ELR (cell line): ENCODE measurements around the gene INCENP.
"Not testable (repeated sequence)": the region's sequence is repeated elsewhere in the genome, so short reads cannot be mapped to it uniquely, and the experiment has no call there.

ENCODE experiments used
- DNase-seq: peaks from one replicate; pipeline ENCODE4 v3.0.0-alpha.2; 2015; ENCODE audit warnings: low read depth

The INCENP gene

GRCh38 chr11:62171261-62171723 is 47.5 kb downstream of the INCENP start:
- peak; percentile 81 for DNase-seq

GRCh38 chr11:62172294-62172693 is 48.5 kb downstream of the INCENP start:
- DNase-seq = no peak

- DNase-seq = no peak
Observed at GRCh38 chr11:62176766-62177165, 53.0 kb downstream of the INCENP start.

- no peak for DNase-seq
Observed at GRCh38 chr11:62179995-62180394, 56.2 kb downstream of the INCENP start.

- no peak for DNase-seq
Observed at GRCh38 chr11:62181097-62181496, 57.3 kb downstream of the INCENP start.

GRCh38 chr11:62182147-62182891 is 58.5 kb downstream of the INCENP start:
- DNase-seq = no peak

GRCh38 chr11:62186195-62186594 is 62.4 kb downstream of the INCENP start:
- DNase-seq = no peak

GRCh38 chr11:62190011-62190410 is 66.2 kb downstream of the INCENP start, which contains the start of gene SCGB1D1:
TSS of gene SCGB1D1 (plus strand) at chr11:62190216. CDS start at chr11:62190285, 69 bp downstream.
- no peak for DNase-seq

GRCh38 chr11:62193952-62194351 is 70.1 kb downstream of the INCENP start:
- no peak for DNase-seq

- DNase-seq = not testable (repeated sequence)
Observed at GRCh38 chr11:62195010-62195409, 71.2 kb downstream of the INCENP start.

GRCh38 chr11:62195945-62196344 is 72.1 kb downstream of the INCENP start:
- DNase-seq = peak; percentile 6

GRCh38 chr11:62197400-62197799 is 73.6 kb downstream of the INCENP start:
- DNase-seq = not testable (repeated sequence)

GRCh38 chr11:62201376-62201775 is 77.6 kb downstream of the INCENP start:
- DNase-seq = no peak
